Keratinocyte (primary cell): ENCODE measurements around the gene CRAMP1. TPM values are rescaled to one million over a fixed set of nuclear protein-coding genes. Genes with fewer than 3 reads are reported as not detected.

Experiments used
- DNase-seq: peaks from one replicate; pipeline ENCODE4 v3.0.0-alpha.2; 2011; ENCODE audit warnings: low read depth, missing footprints, low spot score
- FAIRE-seq: peaks from 2 replicates; lab custom pipeline; 2011; peaks lifted over from hg19 to GRCh38; lab: Jason Lieb, UNC
- H2AFZ ChIP-seq: 2 replicates; pipeline ENCODE4 v1.6.0; 2012; ENCODE audit warnings: low read length, control low read depth, inconsistent platforms; ENCODE audit not compliant: control insufficient read depth
- H3K27ac ChIP-seq: 2 replicates; pipeline ENCODE4 v1.5.1; 2011; ENCODE audit warnings: low read length; ENCODE audit not compliant: control insufficient read depth, insufficient read depth
- H3K27me3 ChIP-seq: 3 replicates; pipeline ENCODE4 v1.6.0; 2011; ENCODE audit warnings: low read length; ENCODE audit not compliant: control insufficient read depth, insufficient read depth; ENCODE audit errors: extremely low read depth
- H3K36me3 ChIP-seq, 2 experiments: 2 replicates in 1 of 2; 3 replicates in 1 of 2; pipeline ENCODE4 v1.5.1; 2011; ENCODE audit warnings: low read length in 2 of 2, mild to moderate bottlenecking in 1 of 2; ENCODE audit not compliant: control insufficient read depth in 2 of 2, insufficient read depth in 2 of 2; ENCODE audit errors: extremely low read depth in 1 of 2
- H3K4me1 ChIP-seq: 3 replicates; pipeline ENCODE4 v1.5.1; 2011; ENCODE audit warnings: low read length; ENCODE audit not compliant: control insufficient read depth, insufficient read depth; ENCODE audit errors: extremely low read depth
- H3K4me2 ChIP-seq: 3 replicates; pipeline ENCODE4 v1.6.0; 2011; ENCODE audit warnings: low read depth, low read length; ENCODE audit not compliant: control insufficient read depth, insufficient read depth; ENCODE audit errors: extremely low read depth
- H3K4me3 ChIP-seq, 3 experiments: fragments of 200-600 bp in 1 of 3; sonication (generic) in 1 of 3; 2 replicates in 2 of 3; 3 replicates in 1 of 3; pipeline ENCODE4 v1.5.1; 2011 to 2016; ENCODE audit warnings: low read length in 3 of 3, mild to moderate bottlenecking in 3 of 3, control low read depth in 2 of 3, inconsistent platforms in 1 of 3, low read depth in 1 of 3, mixed read lengths in 1 of 3, mixed run types in 1 of 3, moderate library complexity in 1 of 3; ENCODE audit not compliant: control insufficient read depth in 2 of 3, insufficient read depth in 2 of 3; ENCODE audit errors: extremely low read depth in 1 of 3
- H3K79me2 ChIP-seq: 2 replicates; pipeline ENCODE4 v1.6.0; 2012; ENCODE audit warnings: low read length; ENCODE audit not compliant: control insufficient read depth, insufficient read depth
- H3K9ac ChIP-seq: 3 replicates; pipeline ENCODE4 v1.6.0; 2011; ENCODE audit warnings: low read length; ENCODE audit not compliant: control insufficient read depth, insufficient read depth; ENCODE audit errors: extremely low read depth
- H3K9me1 ChIP-seq: 3 replicates; pipeline ENCODE4 v1.6.0; 2011; ENCODE audit warnings: low read length; ENCODE audit not compliant: control insufficient read depth, insufficient read depth; ENCODE audit errors: extremely low read depth
- H3K9me3 ChIP-seq: 2 replicates; pipeline ENCODE4 v1.5.1; 2012; ENCODE audit warnings: low read depth, low read length; ENCODE audit not compliant: control insufficient read depth
- H4K20me1 ChIP-seq: 3 replicates; pipeline ENCODE4 v1.6.0; 2011; ENCODE audit warnings: low read length; ENCODE audit not compliant: control insufficient read depth, insufficient read depth; ENCODE audit errors: extremely low read depth
- EZH2 ChIP-seq: IDR thresholded peaks from one replicate; pipeline ENCODE4 v1.6.1; 2012; ENCODE audit warnings: inconsistent platforms, mild to moderate bottlenecking, low read length, moderate library complexity
- dilution Hi-C: fragments of 300-500 bp; cut with MboI; formaldehyde crosslinking; loops from one replicate; pipeline ENCODE4 v1.7.0; 2020; ENCODE audit warnings: low sequenced_read_pairs; ENCODE audit not compliant: extremely low pct_ligation_motif_present
- polyA plus RNA-seq, 5 experiments: library from polyadenylated mRNA; depleted of rRNA in 3 of 5; stranded (reverse) in 3 of 5; stranded (forward) in 1 of 5; unstranded in 1 of 5; fragments of >200 nt; gene quantifications; 1 replicate in 1 of 5; 2 replicates in 3 of 5; 3 replicates in 1 of 5; pipeline versions ENCODE4 v1.2.1 to v1.2.3, GENCODE V29; 2011 to 2012; ENCODE audit warnings: missing spikeins in 2 of 5, low read depth in 1 of 5, low replicate concordance in 1 of 5
- TF ChIP-seq, protein P1 (sequence below), 3 experiments: IDR thresholded peaks in 1 of 3; conservative IDR thresholded peaks in 1 of 3; optimal IDR thresholded peaks in 1 of 3; 2 replicates in 2 of 3; 3 replicates in 1 of 3; pipeline versions ENCODE3 to v1.5.1; 2011; ENCODE audit warnings: low read length in 3 of 3, mild to moderate bottlenecking in 3 of 3, moderate library complexity in 2 of 3, control low read depth in 1 of 3, inconsistent platforms in 1 of 3; ENCODE audit not compliant: insufficient read depth in 2 of 3; ENCODE audit errors: extremely low read depth in 1 of 3

The CRAMP1 gene
- polyA plus RNA-seq, 1 donor (not counting 4 experiments of a cell fraction or from before 2014, with no cell fraction given): 6.5 TPM

DNA sequence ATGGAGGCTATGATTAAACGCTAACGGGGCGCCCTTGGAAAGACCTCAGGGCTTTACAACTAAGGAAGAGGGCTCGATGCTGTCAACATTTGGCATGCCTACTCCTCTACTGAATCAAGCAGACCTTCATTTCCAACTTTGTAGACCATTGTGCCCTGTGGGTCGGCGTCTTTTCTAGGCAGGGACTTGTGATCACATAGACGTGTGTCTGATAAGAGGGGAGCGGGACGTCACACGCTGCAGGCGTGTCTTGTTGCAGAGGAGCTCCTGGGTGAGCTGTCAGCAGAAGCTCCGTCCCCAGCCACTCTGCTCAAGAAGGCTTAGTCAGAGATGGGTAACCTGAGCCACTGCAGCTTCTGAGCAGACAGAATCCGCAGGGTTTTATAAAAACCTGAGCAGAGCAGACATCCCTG is 96.6 kb downstream of the CRAMP1 start:
- peaks cover 0 to 4% of the 10 kb centered on the region in 2 experiments for H3K36me3 ChIP-seq
- FAIRE-seq: no peak
- no peak overlapping the region for H3K9ac ChIP-seq
- H3K79me2 ChIP-seq: peaks cover 66% of the 10 kb centered on the region
- no peak overlapping the region for H3K4me2 ChIP-seq
- H3K27ac ChIP-seq: no peak overlapping the region
- no peak for DNase-seq
- dilution Hi-C loops: no loop called here
- H3K4me1 ChIP-seq: peaks cover 18% of the 10 kb centered on the region
- no peaks in the 10 kb centered on the region for H3K27me3 ChIP-seq
- H3K9me3 ChIP-seq: no peaks in the 10 kb centered on the region
- peaks cover 2% of the 10 kb centered on the region for H3K9me1 ChIP-seq
- no peak for TF ChIP-seq EZH2
- TF ChIP-seq, protein P1, sequence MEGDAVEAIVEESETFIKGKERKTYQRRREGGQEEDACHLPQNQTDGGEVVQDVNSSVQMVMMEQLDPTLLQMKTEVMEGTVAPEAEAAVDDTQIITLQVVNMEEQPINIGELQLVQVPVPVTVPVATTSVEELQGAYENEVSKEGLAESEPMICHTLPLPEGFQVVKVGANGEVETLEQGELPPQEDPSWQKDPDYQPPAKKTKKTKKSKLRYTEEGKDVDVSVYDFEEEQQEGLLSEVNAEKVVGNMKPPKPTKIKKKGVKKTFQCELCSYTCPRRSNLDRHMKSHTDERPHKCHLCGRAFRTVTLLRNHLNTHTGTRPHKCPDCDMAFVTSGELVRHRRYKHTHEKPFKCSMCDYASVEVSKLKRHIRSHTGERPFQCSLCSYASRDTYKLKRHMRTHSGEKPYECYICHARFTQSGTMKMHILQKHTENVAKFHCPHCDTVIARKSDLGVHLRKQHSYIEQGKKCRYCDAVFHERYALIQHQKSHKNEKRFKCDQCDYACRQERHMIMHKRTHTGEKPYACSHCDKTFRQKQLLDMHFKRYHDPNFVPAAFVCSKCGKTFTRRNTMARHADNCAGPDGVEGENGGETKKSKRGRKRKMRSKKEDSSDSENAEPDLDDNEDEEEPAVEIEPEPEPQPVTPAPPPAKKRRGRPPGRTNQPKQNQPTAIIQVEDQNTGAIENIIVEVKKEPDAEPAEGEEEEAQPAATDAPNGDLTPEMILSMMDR (optimal IDR thresholded peaks at IDR 0.05 in 1 of 3, IDR thresholded peaks at IDR 0.05 in 1 of 3, conservative IDR thresholded peaks at IDR 0.05 in 1 of 3; ENCODE audit: extremely low read depth in 1 of 3, insufficient read depth in 2 of 3, low read length in 3 of 3): no peak
- H2AFZ ChIP-seq: no peak overlapping the region
- no peaks in the 10 kb centered on the region for H4K20me1 ChIP-seq
- H3K4me3 ChIP-seq: no peak overlapping the region

DNA sequence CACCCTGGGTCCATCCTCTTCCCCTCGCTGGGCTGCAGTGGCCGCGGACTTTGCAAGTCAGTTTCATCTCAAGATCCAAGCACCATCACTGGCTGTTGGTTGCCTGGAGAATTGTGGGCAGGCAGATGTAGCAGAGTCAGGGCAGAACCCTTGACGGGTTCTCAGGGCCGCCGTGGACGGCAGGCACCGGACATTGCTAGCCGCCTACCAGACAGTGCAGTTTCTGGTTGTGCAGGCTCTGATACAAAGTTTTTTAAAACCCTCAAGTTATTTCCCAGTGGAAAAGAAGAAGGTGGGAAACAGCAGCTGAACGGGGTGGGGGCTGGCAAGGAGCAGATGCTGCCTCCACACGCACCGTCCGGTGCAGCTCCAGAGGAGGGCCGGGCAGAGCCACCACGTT is 97.2 kb downstream of the CRAMP1 start:
- Histone ChIP-seq H3K9me1 (peaks cover 2% of the 10 kb centered on the region), H3K79me2 (peaks cover 71% of the 10 kb centered on the region), H3K27me3 (no peaks in the 10 kb centered on the region), H3K4me3 (no peak overlapping the region), H3K9me3 (no peaks in the 10 kb centered on the region), H3K9ac (no peak overlapping the region), H3K4me2 (no peak overlapping the region), H2AFZ (no peak overlapping the region), H3K36me3 (peaks cover 0 to 6% of the 10 kb centered on the region in 2 experiments), H3K27ac (no peak overlapping the region), H3K4me1 (peaks cover 18% of the 10 kb centered on the region), H4K20me1 (no peaks in the 10 kb centered on the region)
- DNase-seq: no peak
- dilution Hi-C loops: no loop called here
- no peak for TF ChIP-seq EZH2
- TF ChIP-seq, protein P1 (optimal IDR thresholded peaks at IDR 0.05 in 1 of 3, IDR thresholded peaks at IDR 0.05 in 1 of 3, conservative IDR thresholded peaks at IDR 0.05 in 1 of 3; ENCODE audit: extremely low read depth in 1 of 3, insufficient read depth in 2 of 3, low read length in 3 of 3): no peak
- no peak for FAIRE-seq
